CD4-positive, alpha-beta T cell treated with Interleukin-21 for 1 hour (primary cell): ENCODE measurements around the gene JPH4.
"Not testable (repeated sequence)": the region's sequence is repeated elsewhere in the genome, so short reads cannot be mapped to it uniquely, and the experiment has no call there.

Experiments used
- DNase-seq: peaks from one replicate; pipeline ENCODE4 v3.0.0-alpha.2; 2020

JPH4 gene

DNA sequence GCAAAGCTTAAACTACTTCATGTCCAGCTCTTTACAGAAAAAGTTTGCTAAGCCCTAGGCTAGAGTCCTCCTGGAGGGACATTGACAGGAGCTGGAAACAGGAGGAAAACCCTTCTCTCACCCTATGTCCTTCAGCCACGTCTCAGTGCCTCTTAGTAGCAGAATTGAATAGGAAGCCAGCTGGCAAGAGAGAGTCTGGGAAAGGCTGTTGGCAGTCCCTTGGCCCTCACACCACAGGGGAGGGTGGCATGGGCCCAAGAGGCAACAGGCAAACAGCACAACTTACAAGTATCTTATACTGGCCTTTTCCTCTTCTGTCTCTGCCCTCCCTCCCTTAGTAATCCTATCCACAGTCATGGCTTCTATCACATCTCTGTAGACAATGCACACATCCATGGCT is 29.9 kb upstream of the JPH4 start:
- no peak for DNase-seq

DNA sequence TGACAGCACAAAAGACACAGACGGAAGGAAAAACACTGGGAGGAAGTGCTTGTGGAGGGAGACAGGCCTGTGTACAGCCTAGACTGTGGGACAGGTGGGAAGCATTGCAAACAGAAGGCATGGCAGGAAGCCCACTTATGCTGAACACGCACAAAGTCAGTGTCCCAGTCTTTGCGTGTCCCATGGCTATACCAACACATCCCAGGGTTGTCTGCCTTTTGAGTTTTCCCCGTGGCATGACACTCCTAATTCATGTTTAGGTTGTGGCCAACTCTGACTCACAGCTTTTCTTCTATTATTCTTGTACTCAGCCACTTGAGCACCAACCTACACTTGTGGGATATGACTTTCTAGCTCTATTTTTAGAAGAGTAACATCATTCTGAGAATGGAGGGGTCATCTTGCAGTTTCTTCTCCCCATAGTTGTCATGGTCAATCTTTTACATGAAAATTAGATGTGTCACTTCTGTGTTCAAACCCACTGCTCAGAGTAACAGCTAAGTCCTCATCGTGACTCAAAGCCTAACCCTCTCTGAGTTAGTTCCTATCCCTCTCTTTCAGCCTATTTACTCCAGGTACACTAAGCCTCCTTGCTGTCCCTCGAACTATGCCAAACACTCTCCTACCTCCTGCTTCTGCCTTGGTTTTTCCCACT is 27.5 kb upstream of the JPH4 start:
- DNase-seq = no peak

- DNase-seq = no peak
Measured at GRCh38 chr14:23604675-23605170, 26.1 kb upstream of the JPH4 start.

GRCh38 chr14:23604148-23604547 is 25.6 kb upstream of the JPH4 start:
- no peak for DNase-seq

DNA sequence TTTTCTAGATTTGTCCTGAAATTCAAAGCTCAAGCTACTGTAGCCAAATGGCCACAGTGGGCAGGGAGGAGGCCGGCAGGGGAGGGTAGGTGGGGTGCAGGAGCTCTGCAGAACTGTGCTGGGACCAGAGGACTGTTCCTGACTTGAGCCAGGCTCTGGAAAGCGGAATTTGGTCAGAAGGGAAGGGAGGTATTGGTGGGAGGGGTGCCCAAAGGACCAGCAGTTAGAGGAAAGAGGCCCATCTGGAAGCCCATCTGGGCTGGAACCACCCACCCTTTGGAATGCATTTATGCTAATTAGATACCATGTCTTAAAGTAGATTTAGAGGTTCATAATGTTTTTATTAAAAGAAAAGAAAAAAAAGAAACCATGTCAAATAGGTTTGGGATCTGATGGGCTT is 24.5 kb upstream of the JPH4 start:
- no peak for DNase-seq

DNA sequence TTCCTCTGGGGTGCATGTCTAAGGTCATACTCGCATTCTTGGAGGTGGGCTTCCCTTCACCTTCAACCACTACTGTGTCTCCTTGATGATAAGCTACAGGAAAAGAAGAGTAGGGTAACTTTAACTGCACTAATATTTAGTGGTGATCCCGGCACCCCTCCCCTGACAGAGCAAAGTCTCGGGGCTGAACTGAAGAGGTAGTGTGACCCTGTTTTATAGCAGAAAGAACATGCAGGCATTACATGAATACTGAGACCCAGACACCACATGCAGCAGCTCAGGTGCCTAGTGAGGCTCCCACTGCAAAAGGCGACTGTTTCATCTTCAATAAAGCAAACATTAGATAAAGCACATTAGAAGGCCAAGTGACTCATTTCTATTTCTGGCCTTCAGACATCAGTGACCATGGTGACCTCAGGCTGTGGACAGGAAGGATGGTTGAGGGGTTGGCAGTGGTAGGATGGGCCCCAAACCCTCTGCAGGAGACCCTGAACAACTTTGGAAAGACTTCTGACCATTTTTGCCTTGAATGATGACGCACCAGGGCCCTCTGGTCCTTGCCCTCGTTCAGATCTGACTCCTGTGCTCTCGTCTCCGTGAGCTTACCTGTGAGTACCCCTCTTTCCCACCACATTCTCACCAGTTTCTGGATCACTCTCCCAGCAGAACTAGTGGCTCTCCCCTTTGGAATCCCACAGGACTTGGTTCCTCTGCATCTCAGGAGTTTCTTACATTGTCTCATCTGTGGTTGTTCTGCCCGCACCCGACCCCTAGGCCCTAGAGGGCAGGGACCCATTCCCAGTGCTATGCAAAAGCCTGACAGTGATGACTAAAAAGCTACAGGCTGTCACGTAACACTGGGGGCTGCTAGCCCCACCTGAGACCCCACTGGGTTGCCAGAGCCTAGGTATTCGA is 23.8 kb upstream of the JPH4 start:
- DNase-seq = no peak

DNA sequence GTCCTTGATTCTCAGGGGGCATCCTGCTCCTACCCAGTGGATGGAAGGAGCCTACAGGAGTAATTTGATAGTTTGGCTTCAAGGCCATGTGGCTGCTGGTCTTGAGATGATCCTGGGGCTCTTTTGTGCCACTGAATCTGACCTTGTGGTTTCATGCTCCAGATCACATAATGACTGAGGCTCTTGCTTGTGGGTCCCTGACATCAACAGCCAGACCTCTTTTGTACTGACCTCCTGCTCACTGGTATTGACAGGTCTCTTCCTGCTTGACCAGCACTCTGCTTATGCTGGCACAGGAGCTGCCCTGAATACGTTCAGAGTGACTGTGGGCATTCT is 23.2 kb upstream of the JPH4 start:
- DNase-seq = no peak

- DNase-seq = no peak
Measured at GRCh38 chr14:23601424-23601823, 22.8 kb upstream of the JPH4 start.

DNA sequence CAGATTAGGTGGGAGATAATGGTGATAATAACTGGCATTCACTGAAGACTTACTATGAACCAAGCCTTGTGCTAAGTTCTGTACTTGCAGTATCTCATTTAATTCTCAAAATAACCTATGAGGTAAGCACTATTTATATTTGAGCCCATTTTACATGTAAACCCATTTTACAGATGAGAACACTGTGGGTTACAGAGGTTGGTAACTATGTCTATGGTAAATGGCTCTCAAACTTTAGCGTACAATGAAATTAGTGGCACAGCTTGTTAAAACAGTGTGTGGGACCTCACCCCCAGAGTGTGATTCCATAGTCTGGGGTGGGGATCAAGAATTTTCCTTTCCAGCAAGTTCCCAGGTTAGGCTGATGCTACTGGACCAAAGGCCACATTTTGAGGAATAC is 22.2 kb upstream of the JPH4 start:
- DNase-seq = no peak

DNA sequence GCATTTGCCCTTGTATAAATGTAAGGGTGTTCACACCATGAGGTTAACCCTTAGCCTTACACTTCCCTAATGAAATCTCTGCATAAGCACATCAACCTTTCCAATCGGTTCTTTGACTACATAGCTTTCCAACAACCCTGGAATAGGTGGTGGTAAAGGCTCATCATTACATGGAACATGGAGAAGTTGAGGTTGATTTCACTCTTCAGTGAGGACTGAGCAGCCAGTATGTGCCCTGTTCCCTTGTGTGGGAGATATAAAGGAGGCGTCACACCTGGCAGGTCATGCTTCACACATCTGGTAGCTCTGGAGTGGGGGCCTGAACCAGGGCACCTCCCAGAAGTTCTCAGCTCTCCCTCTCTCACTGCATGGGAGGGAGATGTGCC is 21.7 kb upstream of the JPH4 start:
- DNase-seq = no peak

DNA sequence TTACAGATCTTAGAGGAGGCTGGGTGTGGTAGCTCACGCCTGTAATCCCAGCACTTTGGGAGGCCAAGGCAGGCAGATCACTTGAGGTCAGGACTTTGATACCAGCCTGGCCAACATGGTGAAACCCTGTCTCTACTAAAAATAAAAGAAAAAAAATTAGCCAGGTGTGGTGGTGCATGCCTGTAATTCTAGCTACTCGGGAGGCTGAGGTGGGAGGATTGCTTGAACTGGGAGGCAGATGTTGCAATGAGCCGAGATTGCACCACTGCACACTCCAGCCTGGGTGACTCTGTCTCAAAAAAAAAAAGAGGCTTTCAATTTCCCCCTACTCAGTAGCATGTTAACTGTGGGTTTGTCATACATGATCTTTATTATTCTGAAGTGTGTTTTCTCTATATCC is 15.6 kb upstream of the JPH4 start:
- not testable (repeated sequence) for DNase-seq

- DNase-seq = no peak
Measured at GRCh38 chr14:23590198-23590597, 11.6 kb upstream of the JPH4 start.

DNA sequence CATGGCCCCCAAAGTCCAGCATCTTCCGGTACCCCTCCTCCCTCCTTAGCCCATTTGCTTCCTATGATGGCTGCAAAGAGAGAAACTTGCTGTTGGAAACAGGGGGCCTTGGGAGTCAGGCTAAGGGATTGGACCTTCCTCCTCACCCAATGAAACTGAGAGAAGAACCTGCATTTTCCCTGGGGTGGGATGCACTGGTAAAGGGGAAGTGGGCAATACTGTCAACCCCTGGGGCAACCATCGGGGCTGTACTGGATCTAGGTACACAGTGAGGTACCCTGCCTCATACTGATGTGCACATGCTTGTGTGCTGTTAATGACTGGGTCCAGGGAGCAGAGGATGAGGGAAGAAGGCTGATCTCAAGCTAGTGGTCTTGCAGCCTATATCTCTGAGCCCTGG is 11.0 kb upstream of the JPH4 start:
- no peak for DNase-seq

DNA sequence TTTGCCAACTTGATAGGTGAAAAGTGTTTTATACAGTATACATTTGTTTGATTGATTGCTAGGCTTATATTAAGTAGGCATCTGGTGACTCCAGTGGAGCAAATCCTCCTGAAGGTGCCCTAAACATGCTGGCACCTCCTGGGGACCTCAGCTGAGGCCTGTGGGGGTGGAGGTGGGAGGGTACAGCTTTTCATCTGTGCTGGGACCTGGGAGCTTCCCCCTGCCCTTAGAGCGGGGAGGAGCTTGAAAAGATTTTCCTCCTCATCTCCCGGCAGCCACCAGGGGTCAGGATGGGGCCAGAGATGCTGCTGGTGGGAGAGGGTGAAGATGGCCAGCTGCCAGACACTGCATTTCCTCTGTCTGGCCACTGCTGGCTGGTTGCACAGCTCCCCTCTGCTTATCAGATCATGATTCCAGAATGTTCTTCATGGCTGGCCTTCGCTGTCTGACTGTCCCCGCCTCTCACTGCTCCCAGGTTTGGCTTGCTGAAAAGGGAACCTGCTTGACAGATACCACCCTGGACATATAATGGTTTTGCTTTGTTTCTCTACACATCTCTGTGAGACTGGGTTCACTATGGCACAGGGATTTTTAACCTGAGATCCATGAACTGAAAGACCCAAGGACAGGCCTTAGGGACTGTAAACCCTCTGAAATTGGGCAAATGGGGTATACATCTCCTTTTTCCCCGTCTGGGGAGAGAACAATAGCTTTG is 10.5 kb upstream of the JPH4 start:
- DNase-seq = peak; percentile 83

GRCh38 chr14:23584527-23585203 is 6.1 kb upstream of the JPH4 start:
- DNase-seq = not testable (repeated sequence)

- DNase-seq = not testable (repeated sequence)
Measured at GRCh38 chr14:23583761-23584526, 5.4 kb upstream of the JPH4 start.

DNA sequence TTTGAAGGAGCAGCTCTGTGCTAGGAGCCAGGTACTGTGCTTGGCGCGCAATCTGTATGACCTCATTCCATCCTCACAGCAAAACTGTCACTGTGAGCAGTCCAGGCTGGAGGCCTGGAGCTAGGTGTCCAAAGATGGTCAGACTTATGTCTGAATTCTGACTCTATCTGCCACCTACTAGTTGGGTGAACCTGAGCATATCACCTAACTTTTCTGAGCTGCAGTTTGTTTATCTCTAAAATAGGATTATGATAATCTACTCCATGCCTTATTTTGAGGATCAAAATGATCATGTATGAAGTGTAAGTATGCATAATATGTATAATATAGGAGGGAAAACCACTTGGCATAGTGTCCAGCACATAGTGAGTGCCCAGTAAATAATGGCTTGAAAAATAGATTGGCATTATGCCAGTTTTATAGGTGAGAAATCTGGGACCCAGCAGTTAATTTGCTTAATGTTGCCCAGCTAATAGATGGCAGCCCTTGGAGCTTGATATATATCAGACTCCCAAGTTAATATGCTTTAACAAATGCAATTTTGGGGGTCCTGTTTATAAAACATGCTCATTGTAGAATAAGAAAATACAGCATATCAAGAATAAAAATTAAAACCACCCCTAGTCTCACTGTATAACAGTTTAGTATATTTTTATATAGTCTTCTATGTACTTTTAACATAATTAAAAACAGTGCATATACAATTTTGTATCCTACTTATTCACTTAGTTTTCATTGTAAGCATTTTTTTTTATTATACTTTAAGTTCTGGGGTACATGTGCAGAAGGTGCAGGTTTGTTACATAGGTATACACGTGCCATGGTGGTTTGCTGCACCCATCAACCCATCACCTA is 4.5 kb upstream of the JPH4 start:
- DNase-seq = no peak

DNA sequence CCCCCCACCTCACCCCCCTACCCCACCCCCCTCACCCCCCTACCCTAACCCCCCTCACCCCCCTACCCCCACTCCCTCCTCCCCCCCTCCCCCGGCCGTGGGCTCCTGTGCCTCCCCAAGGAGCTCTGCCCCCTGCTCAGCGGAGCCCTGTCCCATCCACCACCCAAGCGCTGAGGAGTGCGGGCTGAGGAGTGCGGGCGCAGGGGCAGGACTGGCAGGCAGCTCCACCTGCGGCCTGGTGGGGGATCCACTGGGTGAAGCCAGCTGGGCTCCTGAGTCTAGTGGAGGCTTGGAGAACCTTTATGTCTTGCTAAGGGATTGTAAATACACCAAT is 2.3 kb upstream of the JPH4 start:
- DNase-seq = no peak

- DNase-seq = no peak
Measured at GRCh38 chr14:23580152-23580926, 1.7 kb upstream of the JPH4 start.

GRCh38 chr14:23579739-23580138 is 1.1 kb upstream of the JPH4 start:
- no peak for DNase-seq

GRCh38 chr14:23579311-23579630 is 681 bp upstream of the JPH4 start:
- DNase-seq = no peak
